GM21717 (cell line): ENCODE measurements around the gene TDRD9.
"Not testable (repeated sequence)": the region's sequence is repeated elsewhere in the genome, so short reads cannot be mapped to it uniquely, and the experiment has no call there.

Experiments used
- ATAC-seq: cut with Tn5 transposase; IDR thresholded peaks from one replicate; pipeline ENCODE4 v1.9.1; 2021; ENCODE audit warnings: mild to moderate bottlenecking, moderate library complexity; ENCODE audit not compliant: unreplicated experiment

Gene TDRD9

GRCh38 chr14:103974575-103974974 is 46.3 kb downstream of the TDRD9 start:
- no peak for ATAC-seq

DNA sequence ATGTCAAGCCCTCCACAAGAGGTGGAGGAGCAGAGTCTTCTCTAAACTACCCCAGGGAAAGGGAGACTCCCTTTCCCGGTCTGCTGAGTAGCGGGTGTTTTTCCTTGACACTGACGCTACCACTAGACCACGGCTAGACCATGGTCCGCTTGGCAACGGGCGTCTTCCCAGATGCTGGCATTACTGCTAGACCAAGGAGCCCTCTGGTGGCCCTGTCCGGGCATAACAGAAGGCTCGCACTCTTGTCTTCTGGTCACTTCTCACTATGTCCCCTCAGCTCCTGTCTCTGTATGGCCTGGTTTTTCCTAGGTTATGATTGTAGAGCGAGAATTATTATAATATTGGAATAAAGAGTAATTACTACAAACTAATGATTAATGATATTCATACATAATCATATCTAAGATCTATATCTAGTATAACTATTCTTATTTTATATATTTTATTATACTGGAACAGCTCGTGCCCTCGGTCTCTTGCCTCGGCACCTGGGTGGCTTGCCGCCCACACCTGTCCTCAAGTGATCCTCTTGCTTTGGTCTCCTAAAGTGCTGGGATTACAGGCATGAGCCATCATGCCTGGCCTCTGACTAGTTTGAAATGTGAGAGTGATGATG is 52.5 kb downstream of the TDRD9 start:
- not testable (repeated sequence) for ATAC-seq

- ATAC-seq = no peak
Measured at GRCh38 chr14:103984196-103984595, 55.9 kb downstream of the TDRD9 start.

DNA sequence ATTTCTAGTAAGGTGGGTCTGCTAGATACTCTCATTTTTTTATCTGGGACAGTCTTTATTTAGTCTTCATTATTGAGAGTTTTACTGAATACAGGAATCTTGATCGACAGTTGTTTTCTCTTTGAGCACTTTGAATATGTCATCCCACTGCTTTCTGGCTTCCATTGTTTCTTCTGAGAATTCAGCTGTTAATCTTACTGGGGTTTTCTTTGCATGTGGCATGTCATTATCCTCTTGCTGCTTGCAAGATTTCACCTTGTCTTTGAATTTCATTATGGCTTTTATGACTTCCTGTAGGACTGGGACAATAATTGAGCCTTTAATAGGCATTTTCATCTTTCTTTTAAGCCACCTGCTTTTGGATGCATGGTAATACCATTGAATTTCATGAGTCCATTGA is 60.8 kb downstream of the TDRD9 start:
- ATAC-seq = no peak

GRCh38 chr14:103989964-103990363 is 61.7 kb downstream of the TDRD9 start:
- ATAC-seq = no peak

GRCh38 chr14:103994535-103995184 is 66.4 kb downstream of the TDRD9 start:
- no peak for ATAC-seq

DNA sequence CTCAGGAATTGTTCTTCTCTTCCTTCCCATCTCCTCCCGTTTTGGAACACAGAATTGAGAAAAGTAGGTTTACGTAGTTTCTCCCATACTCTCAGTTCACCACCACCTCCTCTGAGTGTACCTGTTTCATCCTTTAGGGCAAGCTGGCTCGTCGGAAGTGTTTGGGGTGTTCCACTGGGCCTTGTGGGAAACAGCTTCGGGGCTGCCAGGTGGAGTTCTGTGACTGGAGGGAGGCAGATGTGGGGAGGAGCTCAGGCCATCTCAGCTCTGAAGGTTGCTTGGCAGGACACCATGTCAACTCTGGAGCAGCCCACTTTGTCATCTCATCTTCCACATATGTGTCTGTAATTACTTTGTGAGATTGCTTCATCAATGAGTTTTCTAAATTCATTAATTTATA is 67.6 kb downstream of the TDRD9 start:
- no peak for ATAC-seq

- ATAC-seq = no peak
Measured at GRCh38 chr14:103997391-103997790, 69.1 kb downstream of the TDRD9 start.

GRCh38 chr14:103998027-103998426 is 69.8 kb downstream of the TDRD9 start:
- ATAC-seq = no peak

DNA sequence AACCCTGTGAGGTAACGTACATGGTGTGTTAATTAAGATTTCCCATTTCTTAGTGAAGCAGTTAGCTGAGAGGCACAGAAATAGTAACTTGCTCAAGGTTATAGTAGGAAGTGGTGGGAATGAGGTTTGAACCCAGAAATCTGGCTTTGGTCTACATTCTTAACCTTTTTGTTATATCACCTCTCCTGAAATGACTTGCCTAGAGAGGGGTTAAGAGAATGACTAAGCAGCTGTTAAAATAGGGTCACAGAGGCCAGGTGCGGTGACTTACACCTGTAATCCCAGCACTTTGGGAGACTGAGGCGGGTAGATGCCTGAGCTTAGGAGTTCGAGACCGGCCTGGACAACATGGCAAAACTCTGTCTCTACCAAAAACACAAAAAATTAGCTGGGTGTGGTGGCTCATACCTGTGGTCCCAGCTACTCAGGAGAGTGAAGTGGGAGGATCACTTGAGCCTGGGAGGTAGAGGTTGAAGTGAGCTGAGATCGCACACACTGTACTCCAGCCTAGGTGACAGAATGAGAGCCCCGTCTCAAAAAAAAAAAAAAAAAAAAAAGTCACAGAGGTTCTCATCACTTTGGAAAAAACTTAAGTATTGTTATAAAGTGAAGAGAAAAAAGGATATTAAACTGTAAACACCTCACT is 71.7 kb downstream of the TDRD9 start:
- no peak for ATAC-seq

DNA sequence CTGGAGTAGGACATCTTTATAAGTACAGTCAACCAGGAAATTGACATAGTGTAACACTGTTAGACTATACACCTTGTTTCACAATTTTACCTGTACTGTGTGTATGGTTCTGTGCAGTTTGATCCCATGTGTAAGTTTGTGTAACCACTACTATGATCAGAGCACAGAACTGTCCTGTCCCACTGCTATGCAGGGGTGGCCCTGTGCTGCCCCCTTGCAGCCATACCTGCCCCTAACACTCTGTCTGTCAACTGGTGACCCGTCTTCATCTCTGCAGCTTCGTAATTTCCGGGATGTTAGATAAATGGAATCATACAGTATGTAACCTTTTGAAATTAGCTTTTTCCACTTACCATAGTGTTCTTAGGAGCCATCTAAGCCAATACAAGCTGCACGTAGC is 72.7 kb downstream of the TDRD9 start:
- ATAC-seq = no peak

- no peak for ATAC-seq
Measured at GRCh38 chr14:104003616-104004015, 75.4 kb downstream of the TDRD9 start.

DNA sequence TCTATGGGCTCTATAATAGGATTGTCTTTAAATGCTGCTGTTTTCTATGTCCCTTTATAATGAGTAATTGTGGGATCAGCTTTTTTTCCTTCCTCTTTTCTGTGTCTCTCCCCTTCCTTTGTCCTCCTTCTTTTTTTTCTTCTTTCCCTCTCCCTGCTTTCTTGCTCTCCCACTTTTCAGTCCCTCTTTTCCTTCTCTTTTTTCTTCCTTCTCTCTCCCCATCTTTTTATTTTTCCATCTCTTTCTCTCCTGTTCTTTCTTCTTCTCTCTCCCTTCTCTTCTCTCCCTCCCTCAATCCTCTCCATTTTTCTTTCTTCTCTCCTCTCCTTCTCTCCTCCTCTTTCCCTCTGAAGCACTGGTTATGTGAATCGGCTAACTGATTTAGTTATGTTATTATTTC is 76.6 kb downstream of the TDRD9 start:
- no peak for ATAC-seq

DNA sequence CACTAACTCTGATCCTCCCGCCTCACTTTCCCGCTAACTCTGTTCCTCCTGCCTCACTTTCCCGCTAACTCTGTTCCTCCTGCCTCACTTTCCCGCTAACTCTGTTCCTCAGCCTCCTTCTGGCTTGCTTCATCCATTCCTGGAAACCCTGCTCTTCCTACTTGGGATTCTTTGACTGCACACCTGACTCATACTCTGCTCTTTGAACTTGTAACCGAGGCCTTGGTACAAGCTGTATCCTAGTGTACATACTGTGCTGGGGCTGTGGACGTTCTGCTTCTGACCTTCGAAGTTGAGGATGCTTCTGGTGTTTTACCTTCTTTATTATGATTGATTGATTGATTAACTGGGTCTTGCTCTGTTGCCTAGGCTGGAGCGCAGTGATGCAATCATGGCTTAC is 77.2 kb downstream of the TDRD9 start:
- ATAC-seq = no peak

GRCh38 chr14:104007121-104007520 is 78.9 kb downstream of the TDRD9 start:
- no peak for ATAC-seq

DNA sequence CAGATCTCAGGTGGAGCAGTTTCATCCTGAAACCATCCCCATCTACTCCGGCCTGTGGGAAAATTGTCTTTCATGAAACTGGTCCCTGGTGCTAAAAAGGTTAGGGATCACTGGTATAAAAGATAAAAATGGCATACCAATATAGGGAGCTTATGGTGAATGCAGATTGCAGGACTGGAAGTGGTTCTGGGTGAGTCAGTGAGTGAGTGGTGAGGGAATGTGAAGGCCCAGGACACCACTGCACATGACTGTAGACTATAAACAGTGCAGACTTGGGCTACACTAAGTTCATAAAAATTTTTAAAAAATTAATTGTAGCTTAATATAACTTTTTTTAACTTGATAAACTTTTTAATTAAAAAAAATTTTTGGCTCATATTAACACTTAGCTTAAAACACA is 81.0 kb downstream of the TDRD9 start:
- ATAC-seq = no peak

DNA sequence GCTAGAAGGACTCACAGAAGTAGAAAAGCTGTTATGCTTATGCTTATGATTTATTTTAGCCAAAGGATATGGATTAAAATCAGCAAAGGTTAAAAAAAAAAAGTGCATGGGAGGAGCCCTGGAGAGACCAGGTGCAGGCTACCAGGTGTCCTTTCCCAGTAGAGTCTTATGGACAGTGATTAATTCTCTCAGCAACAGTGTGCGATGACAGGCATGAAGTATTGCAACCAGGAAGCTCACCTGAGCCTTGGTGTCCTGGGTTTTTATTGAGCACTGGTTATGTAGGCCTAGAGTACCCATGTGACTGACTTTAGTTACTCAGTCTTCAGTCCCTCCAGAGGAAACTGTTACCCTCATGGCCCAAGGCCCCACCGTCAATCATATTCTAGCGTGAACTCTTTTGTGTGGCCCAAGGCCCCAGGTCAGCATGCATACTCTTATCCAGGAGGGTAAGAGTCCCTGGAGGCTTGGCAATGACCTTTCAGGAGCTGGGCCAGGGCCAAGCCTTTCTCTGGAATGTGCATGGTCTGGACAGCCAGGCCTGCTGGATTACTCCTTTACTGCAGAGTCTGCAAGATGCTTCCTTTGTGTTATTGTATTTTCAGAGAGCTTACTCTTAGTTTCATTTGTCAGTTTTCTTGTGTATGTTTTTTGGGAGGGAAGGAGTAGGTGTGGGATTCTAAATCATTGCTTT is 83.7 kb downstream of the TDRD9 start:
- no peak for ATAC-seq

- ATAC-seq = no peak
Measured at GRCh38 chr14:104014764-104015163, 86.5 kb downstream of the TDRD9 start.

DNA sequence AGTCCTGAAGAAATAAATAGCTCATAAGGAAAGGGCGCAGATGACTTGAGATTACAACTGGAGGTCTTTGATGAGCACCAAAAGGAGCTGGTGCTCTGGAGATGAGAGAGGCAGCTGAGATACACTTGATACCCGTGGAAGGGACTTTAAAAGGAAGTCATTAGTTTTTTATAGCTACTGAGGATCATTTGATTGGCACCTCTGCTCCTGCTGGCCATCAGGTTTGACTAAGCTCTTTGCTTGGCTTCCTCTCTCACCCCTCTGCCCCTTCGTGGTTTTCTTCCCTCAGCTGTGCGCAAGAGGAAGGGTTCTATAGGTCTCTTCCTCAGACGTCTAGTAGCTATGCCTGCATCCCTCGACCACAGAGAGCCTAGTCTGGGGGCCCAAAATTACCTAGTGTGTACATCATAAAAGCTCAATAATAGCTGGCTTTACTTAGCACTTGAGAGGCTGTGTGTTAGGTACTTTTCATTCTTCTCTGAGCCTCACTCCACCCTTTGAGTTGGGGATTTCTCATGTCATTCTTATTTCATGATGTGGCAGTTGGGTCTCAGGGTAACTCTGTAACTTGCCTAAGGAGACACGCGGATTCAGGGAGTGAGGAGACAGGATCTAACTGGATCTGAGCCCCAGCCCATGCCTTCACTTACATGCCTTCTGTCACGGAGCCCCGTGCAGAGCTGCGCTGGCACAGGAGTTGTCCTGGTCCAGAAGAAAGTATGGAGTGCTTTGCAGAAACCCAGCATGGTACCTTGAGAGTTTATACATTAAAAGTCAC is 88.8 kb downstream of the TDRD9 start:
- no peak for ATAC-seq

DNA sequence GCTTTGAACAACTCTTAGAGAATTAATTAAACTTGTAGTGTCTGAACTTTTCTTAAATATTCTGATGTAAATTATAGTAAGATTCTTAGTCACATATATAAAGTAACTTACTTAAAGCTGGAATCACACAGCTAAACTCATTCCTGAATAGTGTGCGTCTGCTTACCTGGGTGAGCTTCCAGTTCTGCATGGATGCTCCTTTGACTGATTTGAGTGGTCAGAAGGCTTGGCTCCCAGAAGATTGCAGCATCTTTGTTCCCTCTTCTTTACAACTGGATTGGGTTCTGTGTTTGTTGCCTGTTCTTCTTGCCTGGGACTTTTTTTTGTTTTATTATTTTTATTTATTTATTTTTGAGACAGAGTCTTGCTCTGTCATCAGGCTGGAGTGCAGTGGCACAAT is 90.8 kb downstream of the TDRD9 start:
- ATAC-seq = no peak

DNA sequence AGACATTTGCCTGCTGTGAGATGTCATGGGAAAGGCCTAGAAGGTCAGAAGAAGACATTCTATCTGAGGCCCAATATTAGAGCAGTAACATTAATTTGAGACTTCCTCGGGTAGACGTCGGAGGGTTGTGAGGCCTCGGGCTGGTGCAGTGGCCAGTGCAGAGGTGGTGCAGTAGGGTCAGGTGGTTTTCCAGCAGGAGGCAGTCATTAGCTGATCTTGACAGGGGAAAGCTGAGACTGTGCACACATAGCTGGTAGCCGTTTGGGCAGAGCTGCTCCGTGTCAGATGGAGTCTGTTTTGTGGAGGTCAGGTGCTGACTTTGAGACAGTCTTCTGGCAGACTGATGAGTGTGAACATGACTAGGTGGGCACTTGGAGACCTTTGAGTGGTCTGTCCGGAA is 91.5 kb downstream of the TDRD9 start:
- ATAC-seq = no peak
